ENCODE measurements around the gene VAC14.

VAC14 gene

GRCh38 chr16:70708366-70709246 lies 92.4 kb downstream of the VAC14 start:
- DNase-seq (ENCODE audit: low read depth, low spot score): no peak

GRCh38 chr16:70706948-70707465 lies 94.0 kb downstream of the VAC14 start:
- DNase-seq (ENCODE audit: low read depth, low spot score): no peak

- DNase-seq (ENCODE audit: low read depth, low spot score): no peak
Measured at GRCh38 chr16:70705056-70705455, 95.9 kb downstream of the VAC14 start.

- DNase-seq (ENCODE audit: low read depth, low spot score): no peak
Measured at GRCh38 chr16:70704586-70704985, 96.4 kb downstream of the VAC14 start.

GRCh38 chr16:70703835-70704381 lies 97.0 kb downstream of the VAC14 start:
- DNase-seq (ENCODE audit: low read depth, low spot score): no peak

GRCh38 chr16:70703041-70703834 lies 97.7 kb downstream of the VAC14 start:
- no peak for DNase-seq (ENCODE audit: low read depth, low spot score)

GRCh38 chr16:70702624-70703023 lies 98.3 kb downstream of the VAC14 start:
- no peak for DNase-seq (ENCODE audit: low read depth, low spot score)

- no peak for DNase-seq (ENCODE audit: low read depth, low spot score)
Measured at GRCh38 chr16:70701998-70702397, 99.0 kb downstream of the VAC14 start.

GRCh38 chr16:70701596-70701995 lies 99.4 kb downstream of the VAC14 start:
- no peak for DNase-seq (ENCODE audit: low read depth, low spot score)

- no peak for DNase-seq (ENCODE audit: low read depth, low spot score)
Measured at GRCh38 chr16:70701036-70701435, 99.9 kb downstream of the VAC14 start.

- DNase-seq (ENCODE audit: low read depth, low spot score): no peak
Measured at GRCh38 chr16:70700101-70701020, 100.6 kb downstream of the VAC14 start.

- DNase-seq (ENCODE audit: low read depth, low spot score): no peak
Measured at GRCh38 chr16:70699696-70700095, 101.3 kb downstream of the VAC14 start.

GRCh38 chr16:70698901-70699300 lies 102.1 kb downstream of the VAC14 start:
- no peak for DNase-seq (ENCODE audit: low read depth, low spot score)

- no peak for DNase-seq (ENCODE audit: low read depth, low spot score)
Measured at GRCh38 chr16:70697594-70698170, 103.3 kb downstream of the VAC14 start.

- DNase-seq (ENCODE audit: low read depth, low spot score): no peak
Measured at GRCh38 chr16:70696952-70697593, 103.9 kb downstream of the VAC14 start.

- no peak for DNase-seq (ENCODE audit: low read depth, low spot score)
Measured at GRCh38 chr16:70696355-70696754, 104.6 kb downstream of the VAC14 start.

- DNase-seq (ENCODE audit: low read depth, low spot score): no peak
Measured at GRCh38 chr16:70695331-70696070, 105.5 kb downstream of the VAC14 start.

GRCh38 chr16:70694868-70695218 lies 106.1 kb downstream of the VAC14 start:
- DNase-seq (ENCODE audit: low read depth, low spot score): no peak

- DNase-seq (ENCODE audit: low read depth, low spot score): no peak
Measured at GRCh38 chr16:70694088-70694867, 106.7 kb downstream of the VAC14 start.

Data from activated CD4-positive, CD25-positive, alpha-beta regulatory T cell treated with anti-CD3 and anti-CD28 coated beads, Interleukin-2, amount 50 U/mL, for 16 hours (primary cell).